Measurements from ENCODE around the gene PGAM1.

PGAM1 gene
- 86.9 to 177 (median 136) reads per million in 17 experiments for total RNA-seq

GRCh38 chr10:97425964-97426775 lies at the start of gene PGAM1:
TSS of gene PGAM1 (plus strand) at chr10:97426191. CDS start at chr10:97426308, 117 bp downstream.
- peak; percentile 98 to 99 (median 98) for DNase-seq

GRCh38 chr10:97376413-97376812 lies 49.6 kb upstream of the PGAM1 start:
- peak; percentile 73 to 91 (median 80) for DNase-seq

- no peak for DNase-seq
Measured at GRCh38 chr10:97378933-97379921, 46.8 kb upstream of the PGAM1 start.

- no peak for DNase-seq
Measured at GRCh38 chr10:97380516-97380915, 45.5 kb upstream of the PGAM1 start.

- no peak for DNase-seq
Measured at GRCh38 chr10:97381626-97382025, 44.4 kb upstream of the PGAM1 start.

GRCh38 chr10:97383159-97383558 lies 42.8 kb upstream of the PGAM1 start:
- no peak for DNase-seq

- DNase-seq = no peak
Measured at GRCh38 chr10:97384156-97384555, 41.8 kb upstream of the PGAM1 start.

GRCh38 chr10:97384641-97385040 lies 41.4 kb upstream of the PGAM1 start:
- DNase-seq = no peak

GRCh38 chr10:97385565-97385964 lies 40.4 kb upstream of the PGAM1 start:
- DNase-seq = no peak

GRCh38 chr10:97388152-97388551 lies 37.8 kb upstream of the PGAM1 start:
- peak; percentile 43 to 80 (median 62) for DNase-seq

- peak in 3 of 4 experiments; percentile 40 to 59 (median 41) for DNase-seq
Measured at GRCh38 chr10:97390091-97390490, 35.9 kb upstream of the PGAM1 start.

GRCh38 chr10:97393034-97393573 lies 32.9 kb upstream of the PGAM1 start:
- no peak for DNase-seq

GRCh38 chr10:97396056-97396455 lies 29.9 kb upstream of the PGAM1 start:
- DNase-seq = no peak

GRCh38 chr10:97399843-97400545 lies 26.0 kb upstream of the PGAM1 start:
- DNase-seq = peak in 3 of 4 experiments; percentile 47 to 80 (median 66)

- peak; percentile 95 to 100 (median 98) for DNase-seq
Measured at GRCh38 chr10:97400665-97401454, 25.1 kb upstream of the PGAM1 start, which contains the start of gene RRP12. TSS of gene RRP12 (minus strand) at chr10:97401340. CDS start at chr10:97401231, 109 bp downstream.

- DNase-seq = no peak
Measured at GRCh38 chr10:97401455-97401919, 24.5 kb upstream of the PGAM1 start.

GRCh38 chr10:97404044-97404443 lies 21.9 kb upstream of the PGAM1 start:
- DNase-seq = no peak

GRCh38 chr10:97406064-97406463 lies 19.9 kb upstream of the PGAM1 start:
- DNase-seq = peak; percentile 86 to 94 (median 92)

GRCh38 chr10:97406483-97406882 lies 19.5 kb upstream of the PGAM1 start:
- peak in 2 of 4 experiments; percentile 33 to 35 for DNase-seq

- peak; percentile 76 to 92 (median 88) for DNase-seq
Measured at GRCh38 chr10:97407211-97407951, 18.6 kb upstream of the PGAM1 start.
